GM12872 (cell line): ENCODE measurements around the gene ANTXR1.

Source experiments
- CTCF ChIP-seq: IDR thresholded peaks from 3 replicates; pipeline ENCODE4 v1.5.1; 2011; ENCODE audit warnings: low read depth, mild to moderate bottlenecking, low read length, moderate library complexity; ENCODE audit not compliant: insufficient read depth

The ANTXR1 gene

GRCh38 chr2:69171897-69172525 is 159.0 kb downstream of the ANTXR1 start:
- TF ChIP-seq CTCF, result no peak

- TF ChIP-seq CTCF, result no peak
Measured at GRCh38 chr2:69173706-69174105, 160.7 kb downstream of the ANTXR1 start.

GRCh38 chr2:69175790-69176715 is 163.1 kb downstream of the ANTXR1 start:
- TF ChIP-seq CTCF, result no peak

- TF ChIP-seq CTCF, result no peak
Measured at GRCh38 chr2:69177063-69177771, 164.2 kb downstream of the ANTXR1 start.

GRCh38 chr2:69177785-69178636 is 165.0 kb downstream of the ANTXR1 start:
- no peak for TF ChIP-seq CTCF

GRCh38 chr2:69178756-69179155 is 165.8 kb downstream of the ANTXR1 start:
- TF ChIP-seq CTCF, result no peak
